ENCODE data around the gene ARHGAP26. TPM values are rescaled to one million over a fixed set of nuclear protein-coding genes. Genes with fewer than 3 reads are reported as not detected.

ARHGAP26 gene
- total RNA-seq, 1 experiment from 2014 or later: 65.5 TPM

- Histone ChIP-seq H3K4me1 (ENCODE audit: control insufficient read depth, insufficient read depth, low read length) (peaks cover 7% of the 10 kb centered on the region; the same call in 1 of the 2 replicates), H3K27me3 (ENCODE audit: control insufficient read depth, insufficient read depth, low read length) (no peaks in the 10 kb centered on the region), H3K9me3 (ENCODE audit: control insufficient read depth, insufficient read depth, low read depth, low read length) (no peaks in the 10 kb centered on the region), H3K4me3 (ENCODE audit: low read depth in 2 of 2, low read length in 2 of 2) (no peak overlapping the region), H3K36me3 (ENCODE audit: control insufficient read depth, insufficient read depth, low read length) (no peaks in the 10 kb centered on the region), H3K27ac (ENCODE audit: low read length) (peak overlapping the region; percentile 41; the same call in 1 of the 2 replicates)
- no TSS peak for BruUV-seq (replicated peaks)
- CTCF ChIA-PET: no interaction called here
- ATAC-seq: no peak
- in situ Hi-C loops (cut with HindIII; ENCODE audit: low pct_unique_long_range_greater_than_20kb, low sequenced_read_pairs) (no loop called here), intact Hi-C loops (cut with micrococcal nuclease; ENCODE audit: unreplicated experiment) (no loop called here)
- POLR2A ChIA-PET: no interaction called here
- no peak for DNase-seq (ENCODE audit: low read depth, low spot score)
- no peak for TF ChIP-seq CTCF (IDR thresholded peaks at IDR 0.05)
- TF ChIP-seq POLR2AphosphoS5 (IDR thresholded peaks at IDR 0.05; ENCODE audit: low read depth, low read length): no peak
- TF ChIP-seq TCF7L2 (IDR thresholded peaks at IDR 0.05; ENCODE audit: low read depth, low read length): no peak
- TF ChIP-seq REST (IDR thresholded peaks at IDR 0.05; ENCODE audit: insufficient read depth in 1 of 2, low read depth in 2 of 2, low read length in 1 of 2): no peak
- TF ChIP-seq SIN3A (IDR thresholded peaks at IDR 0.05; ENCODE audit: borderline replicate concordance, insufficient read depth, low read depth, low read length): no peak
Measured at GRCh38 chr5:143236682-143237081, 466.5 kb downstream of the ARHGAP26 start.

- Histone ChIP-seq H3K27me3 (ENCODE audit: control insufficient read depth, insufficient read depth, low read length) (no peaks in the 10 kb centered on the region), H3K9me3 (ENCODE audit: control insufficient read depth, insufficient read depth, low read depth, low read length) (no peaks in the 10 kb centered on the region), H3K4me1 (ENCODE audit: control insufficient read depth, insufficient read depth, low read length) (peaks cover 17% of the 10 kb centered on the region), H3K4me3 (ENCODE audit: low read depth in 2 of 2, low read length in 2 of 2) (no peak overlapping the region), H3K27ac (ENCODE audit: low read length) (peak overlapping the region; percentile 63; the same call in 1 of the 2 replicates), H3K36me3 (ENCODE audit: control insufficient read depth, insufficient read depth, low read length) (no peaks in the 10 kb centered on the region)
- TF ChIP-seq CTCF (IDR thresholded peaks at IDR 0.05) (no peak), POLR2AphosphoS5 (IDR thresholded peaks at IDR 0.05; ENCODE audit: low read depth, low read length) (no peak), SIN3A (IDR thresholded peaks at IDR 0.05; ENCODE audit: borderline replicate concordance, insufficient read depth, low read depth, low read length) (no peak), TCF7L2 (IDR thresholded peaks at IDR 0.05; ENCODE audit: low read depth, low read length) (no peak), REST (IDR thresholded peaks at IDR 0.05; ENCODE audit: insufficient read depth in 1 of 2, low read depth in 2 of 2, low read length in 1 of 2) (no peak)
- no peak for ATAC-seq
- intact Hi-C loops (cut with micrococcal nuclease; ENCODE audit: unreplicated experiment): no loop called here
- CTCF ChIA-PET: no interaction called here
- BruUV-seq (replicated peaks): no TSS peak
- POLR2A ChIA-PET: no interaction called here
- no peak for DNase-seq (ENCODE audit: low read depth, low spot score)
- in situ Hi-C loops (cut with HindIII; ENCODE audit: low pct_unique_long_range_greater_than_20kb, low sequenced_read_pairs): no loop called here
Measured at GRCh38 chr5:143237664-143238063, 467.5 kb downstream of the ARHGAP26 start.
